GM04503 (cell line): ENCODE measurements around the gene ST6GALNAC1.
"Not testable (repeated sequence)": the region's sequence is repeated elsewhere in the genome, so short reads cannot be mapped to it uniquely, and the experiment has no call there.

Source experiments
- DNase-seq: peaks from one replicate; pipeline ENCODE4 v3.0.0-alpha.2; 2012; ENCODE audit warnings: low read depth

ST6GALNAC1 gene

DNA sequence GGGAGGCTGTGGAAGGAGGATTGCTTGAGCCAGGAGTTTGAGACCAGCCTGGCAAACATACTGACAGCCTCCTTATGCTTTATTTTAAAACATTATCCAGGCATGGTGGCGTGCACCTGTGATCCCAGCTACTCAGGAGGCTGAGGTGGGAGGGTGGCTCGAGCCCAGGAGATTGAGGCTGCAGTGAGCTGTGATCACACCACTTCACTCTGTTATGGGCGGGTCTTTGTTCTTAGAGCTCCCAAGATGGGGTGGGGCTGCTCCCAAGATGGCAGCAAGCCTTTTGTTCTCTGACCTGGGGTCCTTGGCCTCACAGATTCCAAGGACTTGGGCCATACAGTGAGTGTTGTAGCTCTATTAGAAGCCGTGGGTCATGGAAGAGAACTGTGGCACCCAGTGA is 31.8 kb downstream of the ST6GALNAC1 start:
- DNase-seq: no peak

DNA sequence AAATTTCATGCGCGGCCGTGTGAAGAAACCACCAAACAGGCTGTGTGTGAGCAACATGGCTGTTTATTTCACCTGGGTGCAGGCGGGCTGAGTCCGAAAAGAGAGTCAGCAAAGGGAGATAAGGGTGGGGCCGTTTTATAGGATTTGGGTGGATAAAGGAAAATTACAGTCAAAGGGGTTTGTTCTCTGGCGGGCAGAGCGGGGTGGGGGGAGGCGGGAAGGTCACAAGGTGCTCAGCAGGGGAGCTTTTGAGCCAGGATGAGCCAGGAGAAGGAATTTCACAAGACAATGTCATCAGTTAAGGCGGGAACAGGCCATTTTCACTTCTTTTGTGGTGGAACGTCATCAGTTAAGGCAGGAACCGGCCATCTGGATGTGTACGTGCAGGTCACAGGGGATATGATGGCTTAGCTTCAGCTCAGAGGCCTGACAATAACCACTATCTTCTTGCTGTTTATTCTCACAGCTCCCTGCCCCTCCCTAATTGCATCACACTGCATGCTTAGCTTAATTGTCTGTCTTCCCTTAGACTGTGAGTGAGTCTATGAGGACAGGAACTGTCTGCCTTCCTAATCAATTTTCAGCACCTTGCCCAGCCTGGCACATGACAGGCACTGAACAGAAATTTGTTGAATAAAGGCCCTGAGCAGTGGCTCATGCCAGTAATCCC is 32.3 kb downstream of the ST6GALNAC1 start:
- not testable (repeated sequence) for DNase-seq

DNA sequence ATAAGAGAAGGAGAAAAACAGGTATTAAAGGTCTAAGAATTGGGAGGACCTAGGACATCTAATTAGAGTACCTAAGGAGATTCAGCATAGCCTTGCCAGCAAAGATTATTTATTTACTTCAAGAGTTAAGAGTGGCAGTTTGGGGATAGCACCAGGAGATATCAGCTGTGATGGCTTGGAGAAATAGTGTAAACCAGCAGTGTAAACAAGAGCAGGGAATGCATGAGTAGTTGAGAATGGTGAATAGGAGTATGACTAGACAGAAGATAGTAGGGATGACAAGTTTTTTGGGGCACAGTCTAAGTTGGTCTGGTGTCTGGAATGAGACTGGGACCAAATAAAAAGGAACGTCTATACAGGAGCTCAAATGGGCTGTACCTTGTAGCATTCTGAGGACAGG is 36.9 kb downstream of the ST6GALNAC1 start:
- DNase-seq: not testable (repeated sequence)

DNA sequence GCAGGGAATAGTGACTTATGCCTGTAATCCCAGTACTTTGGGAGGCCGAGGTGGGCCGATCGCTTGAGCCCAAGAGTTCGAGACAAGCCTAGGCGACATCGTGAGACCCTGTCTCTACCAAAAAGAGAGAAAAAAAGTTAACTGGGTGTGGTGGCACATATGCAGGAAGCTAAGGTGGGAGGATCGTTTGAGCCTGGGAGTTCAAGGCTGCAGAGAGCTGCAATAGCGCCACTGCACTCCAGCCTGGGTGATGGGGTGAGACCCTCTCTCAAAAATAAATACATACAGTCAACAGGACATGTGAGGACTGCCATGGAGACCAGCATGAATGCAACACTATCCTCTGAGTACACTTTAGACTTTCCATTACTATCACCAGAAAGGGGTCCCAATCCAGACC is 42.5 kb downstream of the ST6GALNAC1 start:
- no peak for DNase-seq

DNA sequence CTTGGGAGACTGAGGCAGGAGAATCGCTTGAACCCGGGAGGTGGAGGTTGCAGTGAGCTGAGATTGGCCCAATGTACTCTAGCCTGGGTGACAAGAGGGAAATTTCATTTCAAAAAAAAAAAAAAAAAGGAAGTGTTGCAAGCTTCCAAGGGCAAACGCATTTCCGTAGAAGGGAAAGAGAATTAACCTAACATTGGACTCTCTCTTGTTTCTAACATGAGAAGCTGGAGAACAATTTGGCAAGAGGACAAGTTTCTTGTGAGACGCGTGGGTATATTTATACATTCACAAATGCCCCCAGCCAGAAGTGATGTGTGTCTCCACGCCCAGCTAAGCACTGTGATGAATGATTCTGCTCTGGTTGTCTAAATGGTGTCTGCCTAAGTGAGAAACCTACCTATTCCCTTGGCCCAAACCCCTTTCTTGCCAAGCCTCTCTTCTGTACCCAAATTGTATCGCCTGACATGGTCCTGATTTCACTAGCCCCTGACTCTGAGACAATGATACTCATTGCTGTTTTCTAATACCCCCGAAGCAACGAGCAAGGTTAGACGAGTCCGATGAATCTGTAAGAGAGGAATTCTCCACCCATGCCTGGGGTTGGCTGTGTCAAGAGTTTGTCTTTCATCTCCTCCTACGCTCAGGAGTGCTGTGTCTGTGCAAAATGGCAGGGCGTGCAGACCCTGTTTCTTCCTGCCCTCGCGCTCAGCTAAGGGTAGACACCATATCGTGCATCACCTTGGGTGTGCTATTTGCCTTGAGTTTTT is 43.7 kb downstream of the ST6GALNAC1 start:
- DNase-seq: no peak

DNA sequence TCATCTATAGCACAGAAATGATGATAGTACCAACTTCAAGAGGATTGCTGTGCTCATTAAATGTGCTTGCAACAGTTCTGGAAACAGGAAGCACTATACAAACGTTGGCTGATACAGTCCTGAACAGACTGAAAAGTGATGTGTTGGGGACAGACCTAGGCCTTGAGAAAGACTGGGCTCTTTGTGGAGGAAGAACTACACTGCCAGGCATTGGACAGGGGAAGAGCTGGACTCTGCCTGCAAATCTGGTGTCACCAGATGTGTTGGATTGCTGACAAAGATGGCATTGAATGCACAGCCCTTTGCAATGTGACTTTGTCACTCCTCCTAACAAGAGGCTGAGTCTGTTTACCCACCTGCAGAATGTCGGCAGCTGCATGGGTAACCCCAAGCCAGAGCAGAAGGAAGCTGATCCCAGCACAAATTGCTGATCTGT is 45.5 kb downstream of the ST6GALNAC1 start:
- no peak for DNase-seq

DNA sequence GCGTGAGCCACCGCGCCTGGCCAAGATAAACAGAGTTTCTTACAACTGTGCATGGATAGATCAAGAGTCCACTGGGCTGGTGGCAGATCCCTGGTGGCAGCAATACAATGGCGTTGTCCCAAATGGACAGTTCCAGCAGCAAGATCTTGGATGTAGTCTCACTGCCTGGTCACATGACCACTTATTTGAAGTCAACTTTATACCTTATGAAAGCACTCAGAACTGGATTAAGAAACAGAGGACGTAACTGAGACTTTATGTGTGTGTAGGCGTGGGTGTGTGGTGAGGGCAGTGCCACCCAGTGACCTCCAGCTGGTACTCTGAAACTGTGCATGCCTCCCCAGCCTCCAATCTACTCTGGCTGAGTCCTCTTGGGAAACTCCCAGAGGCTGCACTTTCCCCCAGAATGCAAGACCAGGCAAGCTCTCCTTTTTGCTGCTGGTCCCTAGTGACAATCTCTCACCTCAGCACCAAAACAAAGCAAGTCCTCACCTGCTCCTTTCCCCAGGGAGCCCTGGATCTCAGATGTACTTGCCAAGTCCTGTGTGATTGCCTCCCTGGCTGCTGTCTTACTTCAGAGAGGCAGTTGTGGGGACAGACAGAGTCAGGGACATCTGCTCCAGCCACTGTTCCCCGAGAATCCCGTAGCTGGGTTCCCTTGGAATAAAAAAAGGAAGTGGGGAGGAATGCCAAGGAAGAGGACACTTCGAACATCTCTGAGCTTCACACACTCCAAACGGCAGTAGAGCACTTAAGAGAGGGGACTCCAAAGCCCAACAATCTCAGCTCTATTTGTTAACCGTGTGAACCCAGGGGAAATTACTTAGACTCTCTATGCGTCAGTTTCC is 46.2 kb downstream of the ST6GALNAC1 start:
- no peak for DNase-seq

DNA sequence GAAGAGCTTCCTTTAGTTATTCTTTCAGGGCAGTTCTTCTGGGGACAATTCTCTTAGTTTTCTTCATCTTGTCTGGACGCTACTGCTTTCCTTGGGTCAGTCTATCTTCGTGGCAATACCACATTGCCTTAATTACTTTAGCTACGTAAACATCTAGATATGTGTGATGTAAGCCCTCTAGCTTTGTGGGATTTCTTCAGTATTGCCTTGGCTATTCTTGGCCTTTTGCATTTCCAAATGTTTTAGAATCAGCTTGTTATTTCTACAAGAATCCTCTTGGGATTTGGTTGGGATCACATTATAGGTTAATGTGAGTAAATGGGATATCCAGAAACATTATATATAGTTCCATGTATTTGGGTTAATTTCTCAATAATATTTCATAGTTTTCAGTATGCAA is 48.9 kb downstream of the ST6GALNAC1 start:
- DNase-seq: no peak

DNA sequence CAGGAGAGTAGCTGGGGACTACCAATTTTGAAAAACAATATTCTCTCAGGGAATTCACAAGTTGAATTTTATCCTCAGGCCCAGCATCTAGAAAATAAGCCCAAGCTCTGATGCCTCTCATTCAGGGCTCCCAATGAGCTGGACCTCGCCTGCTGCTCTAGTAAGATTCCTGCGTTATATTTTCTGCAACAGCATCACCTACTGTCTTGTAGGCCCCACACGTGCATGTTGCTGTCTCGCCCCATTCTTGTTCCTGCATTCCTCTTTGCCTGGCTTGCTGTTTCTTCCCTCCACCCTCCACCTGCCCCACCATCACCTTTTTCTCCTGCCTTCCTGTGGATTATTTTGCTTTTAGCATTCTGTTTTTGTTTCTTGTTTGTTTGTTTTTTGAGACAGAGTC is 49.6 kb downstream of the ST6GALNAC1 start:
- no peak for DNase-seq

DNA sequence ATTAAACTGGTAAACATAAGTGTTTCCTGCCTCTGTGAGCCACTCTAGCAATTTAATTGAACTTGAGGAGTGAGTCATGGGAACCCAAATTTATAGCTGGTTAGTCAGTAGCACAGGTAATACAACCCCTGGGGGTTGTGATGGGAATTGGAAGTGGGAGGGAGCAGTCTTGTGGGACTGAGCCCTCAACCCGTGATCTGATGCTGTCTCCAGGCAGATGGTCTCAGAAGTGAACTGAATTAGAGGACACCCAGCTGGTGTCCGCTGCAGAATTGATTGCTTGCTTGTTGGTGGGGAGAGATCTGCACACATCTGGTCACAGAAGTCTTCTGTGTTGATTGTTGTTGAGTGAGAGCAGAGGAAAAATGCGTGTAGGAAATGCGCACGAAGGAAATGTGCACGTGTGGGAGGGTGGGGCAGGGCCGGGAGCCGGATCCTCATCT is 50.2 kb downstream of the ST6GALNAC1 start:
- DNase-seq: no peak

DNA sequence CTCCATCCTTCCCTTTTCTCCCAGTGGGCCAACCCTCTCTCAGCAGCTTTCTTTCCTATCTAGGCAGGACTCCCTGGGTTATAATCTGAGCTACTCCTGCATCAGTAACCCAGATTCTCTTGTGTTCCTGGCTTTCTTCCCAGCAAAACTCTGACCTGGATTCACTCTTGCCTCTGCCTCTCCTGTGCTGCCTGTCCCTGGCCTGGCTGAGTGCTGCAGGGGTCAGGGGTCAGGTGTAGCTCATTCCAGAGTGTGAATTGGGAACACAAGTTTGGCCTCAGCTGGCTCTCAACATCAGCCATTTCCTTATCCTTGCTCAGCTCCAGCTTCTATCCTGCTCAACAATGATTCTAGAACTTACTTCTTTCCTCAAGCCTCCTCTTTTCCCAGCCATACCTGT is 55.4 kb downstream of the ST6GALNAC1 start:
- no peak for DNase-seq

DNA sequence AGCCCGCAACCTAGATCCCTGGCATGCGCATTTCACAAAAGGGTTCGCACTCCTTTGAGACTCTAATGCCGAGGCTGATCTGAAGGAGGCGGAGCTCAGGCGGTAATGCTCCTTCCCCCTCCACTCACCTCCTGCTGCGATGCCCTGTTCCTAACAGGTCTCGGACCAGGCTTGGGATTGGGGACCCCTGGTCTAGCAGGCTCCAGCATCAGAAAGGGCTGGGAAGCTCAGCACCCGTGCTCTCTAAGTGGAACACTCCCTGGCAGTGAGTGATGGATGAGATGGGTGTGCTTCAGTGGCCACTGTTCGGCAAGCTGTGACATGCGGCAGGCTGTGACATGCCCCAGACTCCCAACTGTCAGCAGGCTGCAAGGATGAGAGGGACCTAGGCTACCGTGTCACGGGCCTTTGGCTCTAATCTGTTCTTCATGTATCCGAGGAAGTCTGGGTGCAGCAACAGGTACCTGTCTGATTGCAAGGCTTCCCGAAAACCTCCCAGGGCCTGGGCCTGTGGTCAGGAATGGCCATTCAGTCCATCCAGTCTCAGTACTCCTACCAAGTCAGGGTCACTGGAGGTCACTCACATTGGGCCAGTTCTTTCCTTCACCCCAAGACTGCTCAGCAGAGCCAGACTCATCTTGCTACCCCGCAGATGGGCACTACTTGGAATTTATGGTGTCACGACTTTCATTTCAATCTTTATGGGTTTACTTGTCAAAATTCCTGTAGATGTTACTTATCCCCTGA is 56.6 kb downstream of the ST6GALNAC1 start:
- no peak for DNase-seq

DNA sequence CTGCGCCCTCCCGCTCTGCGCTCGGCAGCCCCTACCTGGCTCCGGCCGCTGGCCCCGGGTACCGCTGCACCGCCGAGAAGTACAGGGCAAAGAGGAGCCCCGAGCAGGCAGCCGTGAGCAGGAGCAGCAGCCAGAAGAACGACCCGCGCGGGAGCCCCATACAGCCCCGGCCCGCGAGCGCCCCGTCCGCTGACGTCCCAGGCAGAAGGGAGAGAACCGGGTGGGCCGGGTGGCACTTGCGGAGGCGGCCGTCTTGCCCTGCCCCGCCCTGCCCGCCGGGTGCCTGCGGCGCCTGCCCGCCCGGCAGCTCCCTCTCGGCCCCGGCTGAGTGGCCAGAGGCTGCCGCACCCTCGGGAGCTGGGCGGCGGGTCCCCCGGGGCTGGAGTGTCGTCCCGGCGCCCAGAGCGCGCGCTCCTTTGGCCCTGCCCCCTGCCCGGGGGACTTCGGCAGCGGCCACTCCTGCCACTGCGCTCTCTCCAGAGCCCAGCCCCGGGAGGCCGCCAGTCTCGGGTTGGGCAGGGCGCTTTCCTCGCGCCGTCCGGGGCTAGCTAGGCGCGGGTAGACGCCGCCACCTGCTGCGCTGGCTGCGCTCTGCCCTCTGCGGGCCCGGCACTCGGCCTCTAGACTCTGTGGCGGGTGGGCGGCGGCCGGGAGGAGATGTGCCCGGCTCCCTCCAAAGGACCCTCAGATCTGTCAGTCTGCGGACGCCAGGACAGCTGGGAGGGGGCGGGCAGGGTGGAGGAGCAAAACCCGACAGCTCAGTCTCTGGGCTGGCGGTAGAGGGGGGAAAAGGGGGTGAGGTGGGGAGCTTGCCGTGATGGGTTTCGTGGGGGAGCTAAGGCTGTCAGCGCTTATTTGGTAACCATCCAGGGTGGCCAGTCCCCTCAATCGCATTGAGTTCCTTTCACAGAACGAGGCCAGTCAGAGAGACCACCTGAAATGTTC is 57.6 kb downstream of the ST6GALNAC1 start, which contains the start of gene ST6GALNAC2:
ST6GALNAC2 (minus strand) TSS at position 212 of the 945 bp plus-strand sequence; CDS start at position 160, 52 bp downstream.
- no peak for DNase-seq

DNA sequence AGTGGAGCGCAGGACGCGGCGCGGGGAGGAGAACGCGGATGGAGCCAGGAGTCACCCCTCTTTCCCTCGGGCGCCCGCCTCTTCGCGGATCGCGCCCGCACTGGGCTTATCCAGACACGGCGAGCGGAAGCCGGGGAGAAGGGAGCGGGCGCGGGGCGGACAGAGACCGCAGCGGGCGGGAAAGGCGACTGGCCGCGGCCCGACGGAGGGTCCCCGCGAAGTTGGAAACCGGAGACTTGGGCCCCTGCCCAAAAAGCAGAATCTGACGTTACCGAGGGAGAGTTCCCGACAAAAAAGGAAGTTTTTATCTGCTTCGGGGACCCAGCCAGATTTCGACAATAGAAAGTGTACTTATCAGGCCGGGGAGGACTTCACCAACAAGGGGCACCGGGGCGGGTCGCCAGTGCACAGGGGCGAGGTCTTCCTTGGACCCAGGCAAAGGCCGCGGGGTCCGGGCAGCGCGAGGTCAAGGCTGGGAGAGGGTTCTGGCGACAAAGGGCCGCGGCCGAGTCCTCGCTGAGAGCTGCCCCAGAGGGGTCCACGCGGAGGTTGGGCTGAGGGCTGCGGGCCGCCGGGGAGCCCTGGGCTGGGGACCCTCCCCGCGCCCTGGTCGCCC is 58.4 kb downstream of the ST6GALNAC1 start:
- DNase-seq: no peak

DNA sequence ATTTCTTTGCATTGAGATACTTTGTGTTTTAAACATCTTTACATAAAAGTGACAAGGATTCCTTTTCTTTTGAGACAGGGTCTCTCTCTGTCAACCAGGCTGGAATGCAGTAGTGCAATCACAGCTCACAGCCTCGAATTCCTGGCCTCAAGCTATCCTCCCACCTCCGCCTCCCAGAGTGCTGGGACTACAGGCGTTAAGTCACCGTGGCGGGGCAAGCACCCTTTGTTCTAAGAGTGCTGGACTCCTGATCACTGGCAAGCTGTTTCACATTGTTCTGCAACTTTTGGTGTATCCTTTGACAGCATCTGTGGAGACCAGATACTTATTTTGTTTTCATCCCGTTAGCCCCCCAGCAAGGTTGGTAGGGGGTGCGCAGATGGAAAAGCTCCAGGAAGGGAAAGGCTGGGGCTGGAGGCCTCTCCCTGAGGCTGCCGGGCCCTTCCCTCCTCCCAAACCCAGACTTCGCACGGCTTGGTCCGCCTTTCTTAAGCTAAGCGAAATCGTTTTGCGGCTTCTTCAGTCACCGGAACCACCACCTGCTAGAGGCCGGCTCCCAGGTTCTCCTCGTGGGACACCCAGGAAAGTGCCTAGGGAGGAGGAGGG is 59.0 kb downstream of the ST6GALNAC1 start:
- no peak for DNase-seq

DNA sequence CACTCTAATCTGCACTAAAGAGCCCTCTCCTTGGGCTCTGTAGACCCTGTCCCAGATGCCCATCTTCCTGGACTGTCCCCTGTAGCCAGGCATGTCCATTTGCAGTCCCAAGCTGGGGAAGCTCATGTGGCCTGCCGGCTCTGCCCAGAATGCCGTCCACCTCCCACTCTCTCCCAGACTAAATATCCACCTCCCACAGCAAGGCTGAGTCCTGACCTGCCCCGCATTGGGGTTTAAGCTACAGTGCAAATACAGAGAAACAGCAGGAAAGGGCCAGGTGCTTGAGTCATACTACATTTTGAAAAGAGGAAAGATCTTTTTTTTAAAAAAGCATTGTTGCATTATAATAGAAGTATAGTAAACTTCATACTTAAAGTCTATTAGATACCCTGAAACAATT is 60.9 kb downstream of the ST6GALNAC1 start:
- no peak for DNase-seq

DNA sequence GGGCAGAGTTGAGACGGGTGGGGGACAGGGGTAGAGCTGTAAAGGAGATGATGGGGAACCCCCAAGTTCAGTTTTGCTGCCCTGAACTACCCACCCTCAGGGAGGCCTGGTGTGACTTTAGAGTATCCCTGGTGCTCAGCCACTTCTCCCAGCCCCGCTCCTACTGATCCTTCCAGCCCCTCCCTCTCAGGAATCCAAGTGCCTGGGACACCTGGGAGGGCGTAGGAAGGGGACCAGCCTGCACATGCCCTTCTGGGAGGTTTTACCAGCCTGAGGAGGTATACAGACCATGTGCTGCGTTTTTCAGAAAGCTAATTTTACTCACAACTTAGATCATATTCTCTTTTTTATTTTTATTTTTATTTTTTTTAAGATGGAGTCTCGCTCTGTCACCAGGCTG is 62.0 kb downstream of the ST6GALNAC1 start:
- no peak for DNase-seq

DNA sequence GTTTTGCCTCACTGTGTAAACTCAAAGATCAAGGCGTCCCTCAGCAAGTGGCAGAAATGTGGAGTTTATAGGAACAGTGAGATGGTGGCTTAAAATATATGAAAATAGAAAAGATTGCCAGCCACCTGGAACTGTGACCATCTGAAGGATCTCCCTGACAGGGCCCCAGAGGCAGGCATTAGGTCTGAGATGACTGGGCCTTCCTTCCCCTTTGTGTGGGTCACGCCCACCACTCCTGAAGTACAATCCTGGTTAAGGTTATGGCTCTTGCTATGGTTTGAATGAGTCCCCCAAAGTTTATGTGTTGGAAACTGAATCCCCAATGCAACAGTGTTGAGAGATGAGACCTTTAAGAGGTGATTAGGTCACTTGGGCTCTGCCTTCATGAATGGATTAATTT is 64.3 kb downstream of the ST6GALNAC1 start:
- no peak for DNase-seq

DNA sequence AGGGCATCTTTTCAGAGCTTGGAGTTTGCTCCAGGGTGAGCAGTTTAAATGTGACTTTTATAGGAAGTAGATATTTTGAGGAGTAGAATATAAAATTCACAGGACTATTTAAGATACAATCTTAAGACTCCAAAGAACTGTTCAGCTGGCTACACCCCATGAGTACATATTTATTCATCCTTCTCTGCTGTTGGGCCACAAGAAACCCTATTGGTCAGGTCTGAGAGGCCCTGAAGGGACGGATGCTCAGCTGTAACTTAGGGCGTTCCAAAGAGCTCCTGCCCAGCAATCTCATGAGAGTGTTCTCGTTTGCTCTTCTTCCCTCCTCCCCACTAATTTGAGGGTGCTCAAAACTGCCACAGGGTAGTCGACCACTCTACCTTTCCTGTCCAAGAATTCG is 65.2 kb downstream of the ST6GALNAC1 start:
- DNase-seq: no peak

DNA sequence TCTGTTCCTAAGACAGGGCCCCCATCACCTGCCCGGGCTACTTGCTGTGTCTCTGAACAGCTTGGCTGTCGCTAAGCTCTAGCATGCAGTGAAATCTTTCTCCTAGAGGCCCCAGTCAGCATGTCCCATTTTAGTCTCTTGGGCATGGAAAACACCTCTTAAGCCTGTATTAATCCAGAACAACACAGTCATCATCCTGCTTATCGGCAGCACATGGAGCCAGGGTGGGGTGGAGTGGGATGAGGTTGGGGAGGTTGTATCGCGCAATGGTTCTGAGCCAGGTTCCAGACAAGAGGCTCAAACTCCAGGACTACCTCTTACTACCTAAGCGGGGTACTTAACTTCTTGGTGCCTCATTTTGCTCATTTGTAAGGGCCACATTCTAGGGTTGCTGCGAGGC is 65.7 kb downstream of the ST6GALNAC1 start:
- no peak for DNase-seq
